Subcutaneous abdominal adipose tissue (tissue), 5 donors: Measurements from ENCODE around the gene GALNT18.

Experiments
- H3K27ac ChIP-seq: one replicate; pipeline ENCODE4 v1.7.0; 2013; ENCODE audit warnings: low read depth, mild to moderate bottlenecking, inconsistent platforms, low read length, moderate library complexity
- H3K27me3 ChIP-seq, 5 donors: one replicate each; pipeline ENCODE4 v1.7.0; 2013; ENCODE audit warnings: low read length in 5 of 5, inconsistent platforms in 1 of 5; ENCODE audit not compliant: control insufficient read depth in 5 of 5, insufficient read depth in 4 of 5
- H3K36me3 ChIP-seq, 5 donors: one replicate each; pipeline ENCODE4 v1.7.0; 2013; ENCODE audit warnings: low read length in 5 of 5; ENCODE audit not compliant: control insufficient read depth in 5 of 5, insufficient read depth in 5 of 5
- H3K4me1 ChIP-seq, 5 donors: one replicate each; pipeline ENCODE4 v1.7.0; 2013; ENCODE audit warnings: low read length in 5 of 5, mild to moderate bottlenecking in 3 of 5, moderate library complexity in 1 of 5; ENCODE audit not compliant: control insufficient read depth in 5 of 5, insufficient read depth in 5 of 5
- H3K4me3 ChIP-seq, 5 donors: one replicate each; pipeline ENCODE4 v1.7.0; 2013; ENCODE audit warnings: low read length in 5 of 5, low read depth in 1 of 5
- H3K9ac ChIP-seq, 5 donors: one replicate each; pipeline ENCODE4 v1.7.0; 2013; ENCODE audit warnings: low read length in 5 of 5, mild to moderate bottlenecking in 4 of 5, moderate library complexity in 3 of 5
- H3K9me3 ChIP-seq, 5 donors: one replicate each; pipeline ENCODE4 v1.7.0; 2013; ENCODE audit warnings: low read length in 5 of 5; ENCODE audit not compliant: control insufficient read depth in 5 of 5
- donor health status: healthy.
- donor health status: healthy.
- donor health status: healthy.
- donor health status: healthy.
- donor health status: healthy.

Gene GALNT18

GRCh38 chr11:11440144-11440543, 181.7 kb downstream of the GALNT18 start:
- H3K4me3 ChIP-seq, result no peak overlapping the region
- H3K36me3 ChIP-seq, result no peaks in the 10 kb centered on the region
- H3K9ac ChIP-seq, result no peak overlapping the region
- no peak overlapping the region for H3K27ac ChIP-seq
- peaks cover 0 to 7% (median 0%) of the 10 kb centered on the region in 5 donors for H3K27me3 ChIP-seq
- H3K9me3 ChIP-seq, result no peaks in the 10 kb centered on the region
- H3K4me1 ChIP-seq, result peaks cover 0 to 5% (median 0%) of the 10 kb centered on the region in 5 donors

- Histone ChIP-seq H3K4me1 (peaks cover 0 to under 1% (median 0%) of the 10 kb centered on the region in 5 donors), H3K4me3 (no peak overlapping the region), H3K9me3 (no peaks in the 10 kb centered on the region), H3K9ac (no peak overlapping the region), H3K36me3 (no peaks in the 10 kb centered on the region), H3K27ac (no peak overlapping the region), H3K27me3 (peaks cover 0 to 7% (median 0%) of the 10 kb centered on the region in 5 donors)
Measured at GRCh38 chr11:11439591-11439990, 182.2 kb downstream of the GALNT18 start.

- H3K36me3 ChIP-seq, result peaks cover 0 to 4% (median 0%) of the 10 kb centered on the region in 5 donors
- H3K27ac ChIP-seq, result no peak overlapping the region
- H3K4me1 ChIP-seq, result no peaks in the 10 kb centered on the region
- H3K9me3 ChIP-seq, result no peaks in the 10 kb centered on the region
- no peak overlapping the region for H3K9ac ChIP-seq
- peaks cover 0 to 7% (median 0%) of the 10 kb centered on the region in 5 donors for H3K27me3 ChIP-seq
- H3K4me3 ChIP-seq, result no peak overlapping the region
Measured at GRCh38 chr11:11436715-11437313, 185.0 kb downstream of the GALNT18 start.

GRCh38 chr11:11435635-11436034, 186.2 kb downstream of the GALNT18 start:
- Histone ChIP-seq H3K9me3 (no peaks in the 10 kb centered on the region), H3K4me3 (no peak overlapping the region), H3K4me1 (no peaks in the 10 kb centered on the region), H3K27ac (no peak overlapping the region), H3K27me3 (peaks cover 0 to 7% (median 0%) of the 10 kb centered on the region in 5 donors), H3K9ac (no peak overlapping the region), H3K36me3 (peaks cover 0 to 4% (median 0%) of the 10 kb centered on the region in 5 donors)

GRCh38 chr11:11433960-11434359, 187.8 kb downstream of the GALNT18 start:
- Histone ChIP-seq H3K27me3 (peaks cover 0 to 10% (median 0%) of the 10 kb centered on the region in 5 donors), H3K36me3 (peaks cover 0 to 4% (median 0%) of the 10 kb centered on the region in 5 donors), H3K9ac (no peak overlapping the region), H3K27ac (no peak overlapping the region), H3K4me1 (no peaks in the 10 kb centered on the region), H3K9me3 (no peaks in the 10 kb centered on the region), H3K4me3 (no peak overlapping the region)

GRCh38 chr11:11432621-11433319, 189.0 kb downstream of the GALNT18 start:
- Histone ChIP-seq H3K9ac (no peak overlapping the region), H3K27me3 (peaks cover 0 to 10% (median 0%) of the 10 kb centered on the region in 5 donors), H3K4me1 (peaks cover 0 to 8% (median under 1%) of the 10 kb centered on the region in 5 donors), H3K4me3 (no peak overlapping the region), H3K27ac (no peak overlapping the region), H3K9me3 (no peaks in the 10 kb centered on the region), H3K36me3 (peaks cover 0 to 4% (median 0%) of the 10 kb centered on the region in 5 donors)

GRCh38 chr11:11430431-11430830, 191.4 kb downstream of the GALNT18 start:
- no peak overlapping the region for H3K27ac ChIP-seq
- H3K9ac ChIP-seq, result no peak overlapping the region
- no peak overlapping the region for H3K4me3 ChIP-seq

GRCh38 chr11:11428714-11429113, 193.1 kb downstream of the GALNT18 start:
- H3K27ac ChIP-seq, result no peak overlapping the region

More at GRCh38 chr11:11430431-11430830, 191.4 kb downstream of the GALNT18 start:
- Histone ChIP-seq H3K36me3 (peaks cover 0 to 4% (median 0%) of the 10 kb centered on the region in 5 donors), H3K4me1 (peaks cover 0 to 25% (median 2%) of the 10 kb centered on the region in 5 donors), H3K27me3 (peaks cover 0 to 3% (median 0%) of the 10 kb centered on the region in 5 donors), H3K9me3 (no peaks in the 10 kb centered on the region)

GRCh38 chr11:11427542-11427941, 194.3 kb downstream of the GALNT18 start:
- Histone ChIP-seq H3K4me1 (peaks cover 0 to 25% (median 2%) of the 10 kb centered on the region in 5 donors), H3K4me3 (no peak overlapping the region), H3K27ac (no peak overlapping the region), H3K27me3 (peaks cover 0 to 5% (median 0%) of the 10 kb centered on the region in 5 donors), H3K9me3 (no peaks in the 10 kb centered on the region), H3K36me3 (peaks cover 0 to 4% (median 0%) of the 10 kb centered on the region in 5 donors), H3K9ac (no peak overlapping the region)

More at GRCh38 chr11:11428714-11429113, 193.1 kb downstream of the GALNT18 start:
- Histone ChIP-seq H3K36me3 (peaks cover 0 to 4% (median 0%) of the 10 kb centered on the region in 5 donors), H3K27me3 (peaks cover 0 to 3% (median 0%) of the 10 kb centered on the region in 5 donors), H3K4me3 (no peak overlapping the region), H3K9me3 (no peaks in the 10 kb centered on the region), H3K4me1 (peaks cover 0 to 25% (median 2%) of the 10 kb centered on the region in 5 donors), H3K9ac (no peak overlapping the region)

GRCh38 chr11:11427140-11427539, 194.7 kb downstream of the GALNT18 start:
- Histone ChIP-seq H3K27me3 (peaks cover 0 to 5% (median 0%) of the 10 kb centered on the region in 5 donors), H3K9ac (no peak overlapping the region), H3K27ac (no peak overlapping the region), H3K9me3 (no peaks in the 10 kb centered on the region), H3K4me1 (peaks cover 0 to 25% (median 2%) of the 10 kb centered on the region in 5 donors), H3K36me3 (peaks cover 0 to 3% (median 0%) of the 10 kb centered on the region in 5 donors), H3K4me3 (no peak overlapping the region)
